HepG2 (cell line): Measurements from ENCODE around the gene RPL3. TPM values are rescaled to one million over a fixed set of nuclear protein-coding genes. Genes with fewer than 3 reads are reported as not detected.

Experiments used
- CC2D1A ChIP-seq: sonication (generic); formaldehyde crosslinking; IDR thresholded peaks from 2 replicates; pipeline ENCODE4 v1.8.1; 2023; ENCODE audit warnings: mild to moderate bottlenecking, missing genetic modification reagents
- DR1 ChIP-seq: sonication (generic); formaldehyde crosslinking; IDR thresholded peaks from 2 replicates; pipeline ENCODE4 v1.8.0; 2021; ENCODE audit warnings: mild to moderate bottlenecking, missing genetic modification reagents, inconsistent platforms
- IRX3 ChIP-seq: sonication (generic); formaldehyde crosslinking; IDR thresholded peaks from 2 replicates; pipeline ENCODE4 v1.8.1; 2023; ENCODE audit warnings: mild to moderate bottlenecking, low read depth, missing genetic modification reagents, borderline replicate concordance
- MBNL3 ChIP-seq: fragments of 250-450 bp; sonication (Bioruptor Pico); conservative IDR thresholded peaks from 2 replicates; pipeline ENCODE4 v1.8.0; 2022; ENCODE audit warnings: mild to moderate bottlenecking, inconsistent platforms
- MXI1 ChIP-seq: IDR thresholded peaks from 3 replicates; pipeline ENCODE4 v1.6.1; 2012; ENCODE audit warnings: low read depth, low read length, inconsistent platforms, borderline replicate concordance
- NFE2L1 ChIP-seq: sonication (generic); formaldehyde crosslinking; IDR thresholded peaks from 2 replicates; pipeline ENCODE4 v1.4.0; 2020; ENCODE audit warnings: missing genetic modification reagents, mild to moderate bottlenecking, borderline replicate concordance
- PHF21A ChIP-seq: sonication (generic); formaldehyde crosslinking; IDR thresholded peaks from 2 replicates; pipeline ENCODE4 v1.5.0; 2020; ENCODE audit warnings: mild to moderate bottlenecking, missing genetic modification reagents
- SPEN ChIP-seq: sonication (generic); formaldehyde crosslinking; IDR thresholded peaks from 2 replicates; pipeline ENCODE4 v1.5.1; 2020; ENCODE audit warnings: low read depth, mild to moderate bottlenecking, missing genetic modification reagents
- TP53 ChIP-seq: sonication (generic); formaldehyde crosslinking; conservative IDR thresholded peaks from 2 replicates; pipeline ENCODE4 v1.4.0; 2020; ENCODE audit warnings: missing genetic modification reagents
- YEATS4 ChIP-seq: sonication (generic); formaldehyde crosslinking; IDR thresholded peaks from 2 replicates; pipeline ENCODE4 v1.4.0; 2020; ENCODE audit warnings: missing genetic modification reagents, borderline replicate concordance
- ZBTB42 ChIP-seq: sonication (generic); formaldehyde crosslinking; IDR thresholded peaks from 2 replicates; pipeline ENCODE4 v1.5.0; 2020; ENCODE audit warnings: mild to moderate bottlenecking, missing genetic modification reagents
- ZNF101 ChIP-seq: sonication (generic); formaldehyde crosslinking; IDR thresholded peaks from 2 replicates; pipeline ENCODE4 v1.4.0; 2020; ENCODE audit warnings: mild to moderate bottlenecking, low read depth, missing genetic modification reagents, borderline replicate concordance
- ZNF263 ChIP-seq: sonication (generic); formaldehyde crosslinking; IDR thresholded peaks from 2 replicates; pipeline ENCODE4 v1.4.0; 2020; ENCODE audit warnings: missing genetic modification reagents
- ZNF276 ChIP-seq: sonication (generic); formaldehyde crosslinking; IDR thresholded peaks from 2 replicates; pipeline ENCODE4 v1.4.0; 2020; ENCODE audit warnings: mild to moderate bottlenecking, low read depth, missing genetic modification reagents
- ZNF446 ChIP-seq: sonication (generic); formaldehyde crosslinking; IDR thresholded peaks from 2 replicates; pipeline ENCODE4 v1.5.0; 2020; ENCODE audit warnings: mild to moderate bottlenecking, missing genetic modification reagents
- ZNF543 ChIP-seq: sonication (generic); formaldehyde crosslinking; IDR thresholded peaks from 2 replicates; pipeline ENCODE4 v1.4.0; 2020; ENCODE audit warnings: mild to moderate bottlenecking, missing genetic modification reagents
- ZNF629 ChIP-seq: sonication (generic); formaldehyde crosslinking; conservative IDR thresholded peaks from 2 replicates; pipeline ENCODE4 v1.5.0; 2020; ENCODE audit warnings: missing genetic modification reagents
- ZNF709 ChIP-seq: sonication (generic); formaldehyde crosslinking; IDR thresholded peaks from 2 replicates; pipeline ENCODE4 v1.5.0; 2020; ENCODE audit warnings: mild to moderate bottlenecking, missing genetic modification reagents
- ZSCAN9 ChIP-seq: IDR thresholded peaks from 2 replicates; pipeline ENCODE4 v1.6.1; 2016; ENCODE audit warnings: borderline replicate concordance
- polyA plus RNA-seq, 8 experiments: library from polyadenylated mRNA; depleted of rRNA in 3 of 8; stranded (reverse) in 7 of 8; unstranded in 1 of 8; fragments of >200 nt; fragmentation: Illumina TruSeq in 4 of 8; extraction: Trizol in 4 of 8; gene quantifications; 2 replicates each; pipeline versions ENCODE4 v1.2.1 to v1.2.3, GENCODE V29; 2011 to 2016; ENCODE audit warnings: low read depth in 4 of 8, missing spikeins in 1 of 8, mixed read lengths in 1 of 8; ENCODE audit not compliant: insufficient read depth in 1 of 8
- total RNA-seq, 5 experiments: library from RNA; depleted of rRNA; stranded (reverse); fragments of >200 nt; fragmentation: Illumina TruSeq; extraction: Trizol; gene quantifications; 2 replicates each; pipeline ENCODE4 v1.2.3, GENCODE V29; 2016; ENCODE audit warnings: low read depth in 1 of 5
- TF ChIP-seq, protein P1 (sequence below): sonication (generic); formaldehyde crosslinking; IDR thresholded peaks from 2 replicates; pipeline ENCODE4 v1.8.0; 2022; ENCODE audit warnings: mild to moderate bottlenecking, missing genetic modification reagents, moderate library complexity
- TF ChIP-seq, protein P2 (sequence below): sonication (generic); formaldehyde crosslinking; IDR thresholded peaks from 2 replicates; pipeline ENCODE4 v1.8.1; 2022; ENCODE audit warnings: low read depth, mild to moderate bottlenecking, missing genetic modification reagents
- TF ChIP-seq, protein P3 (sequence below): sonication (generic); formaldehyde crosslinking; IDR thresholded peaks from 2 replicates; pipeline ENCODE4 v1.4.0; 2020; ENCODE audit warnings: missing genetic modification reagents

RPL3 gene
- total and polyA plus RNA-seq, 2 of the 13 experiments (the other 11 are each of a cell fraction or from before 2014, with no cell fraction given): 1,051 to 3,279 TPM

DNA sequence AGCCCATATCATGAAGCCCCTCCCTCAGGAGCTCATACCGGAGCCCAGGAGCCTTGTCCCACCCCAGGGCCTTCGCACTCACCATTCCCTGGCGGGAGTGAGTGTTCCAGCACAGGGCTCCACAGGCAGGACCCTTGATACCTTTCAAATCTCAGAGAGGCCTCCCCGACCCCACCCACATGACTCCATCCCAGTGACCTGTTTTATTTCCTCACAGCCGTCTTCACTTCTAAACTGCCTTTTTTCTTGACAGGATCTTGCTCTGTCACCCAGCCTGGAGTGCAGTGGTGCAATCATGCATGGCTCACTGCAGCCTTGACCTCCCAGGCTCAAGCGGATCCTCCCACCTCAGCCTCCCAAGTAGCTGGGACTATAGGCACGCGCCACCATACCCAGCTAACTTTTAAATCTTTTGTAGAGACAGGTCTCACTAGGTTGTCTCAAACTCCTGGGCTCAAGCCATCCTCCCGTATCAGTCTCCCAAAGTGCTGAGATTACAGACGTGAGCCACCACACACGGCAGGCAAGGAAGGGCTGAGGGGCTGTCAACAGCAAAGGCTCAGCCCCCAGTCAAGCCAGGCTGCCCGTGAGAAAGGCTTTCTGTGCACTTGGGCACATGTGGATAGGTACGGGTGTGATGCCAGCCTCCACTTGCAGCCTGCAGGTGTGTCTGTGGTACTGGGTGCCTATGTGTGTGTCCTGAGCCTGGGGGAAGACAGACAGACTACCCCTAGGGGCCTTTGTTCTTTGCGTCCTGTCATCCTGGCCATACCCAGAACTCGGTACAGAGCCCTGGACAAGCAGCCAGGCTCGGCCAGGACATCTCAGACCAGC, 9.3 kb downstream of the RPL3 start (continued):
- no peak for TF ChIP-seq ZSCAN9
- TF ChIP-seq PHF21A (CRISPR knock-in tag): no peak
- TF ChIP-seq ZNF276 (CRISPR knock-in tag): no peak
- TF ChIP-seq CC2D1A (CRISPR knock-in tag): no peak
- no peak for TF ChIP-seq ZNF101 (CRISPR knock-in tag)
- no peak for TF ChIP-seq TP53 (CRISPR knock-in tag)
- TF ChIP-seq YEATS4 (CRISPR knock-in tag): no peak
- TF ChIP-seq ZNF446 (CRISPR knock-in tag): 0 out of 2 replicates have a peak, but pooled peaks have one; percentile 42
- no peak for TF ChIP-seq DR1
- TF ChIP-seq ZNF709 (CRISPR knock-in tag): 0 out of 2 replicates have a peak, but pooled peaks have one; percentile 35
- TF ChIP-seq MXI1: no peak
- TF ChIP-seq ZBTB42: no peak
- TF ChIP-seq, protein P1, sequence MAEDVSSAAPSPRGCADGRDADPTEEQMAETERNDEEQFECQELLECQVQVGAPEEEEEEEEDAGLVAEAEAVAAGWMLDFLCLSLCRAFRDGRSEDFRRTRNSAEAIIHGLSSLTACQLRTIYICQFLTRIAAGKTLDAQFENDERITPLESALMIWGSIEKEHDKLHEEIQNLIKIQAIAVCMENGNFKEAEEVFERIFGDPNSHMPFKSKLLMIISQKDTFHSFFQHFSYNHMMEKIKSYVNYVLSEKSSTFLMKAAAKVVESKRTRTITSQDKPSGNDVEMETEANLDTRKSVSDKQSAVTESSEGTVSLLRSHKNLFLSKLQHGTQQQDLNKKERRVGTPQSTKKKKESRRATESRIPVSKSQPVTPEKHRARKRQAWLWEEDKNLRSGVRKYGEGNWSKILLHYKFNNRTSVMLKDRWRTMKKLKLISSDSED: no peak
- TF ChIP-seq ZNF543: no peak; the same call in 1 of the 2 replicates
- no peak for TF ChIP-seq NFE2L1 (CRISPR knock-in tag)
- TF ChIP-seq SPEN: no peak
- TF ChIP-seq, protein P2, sequence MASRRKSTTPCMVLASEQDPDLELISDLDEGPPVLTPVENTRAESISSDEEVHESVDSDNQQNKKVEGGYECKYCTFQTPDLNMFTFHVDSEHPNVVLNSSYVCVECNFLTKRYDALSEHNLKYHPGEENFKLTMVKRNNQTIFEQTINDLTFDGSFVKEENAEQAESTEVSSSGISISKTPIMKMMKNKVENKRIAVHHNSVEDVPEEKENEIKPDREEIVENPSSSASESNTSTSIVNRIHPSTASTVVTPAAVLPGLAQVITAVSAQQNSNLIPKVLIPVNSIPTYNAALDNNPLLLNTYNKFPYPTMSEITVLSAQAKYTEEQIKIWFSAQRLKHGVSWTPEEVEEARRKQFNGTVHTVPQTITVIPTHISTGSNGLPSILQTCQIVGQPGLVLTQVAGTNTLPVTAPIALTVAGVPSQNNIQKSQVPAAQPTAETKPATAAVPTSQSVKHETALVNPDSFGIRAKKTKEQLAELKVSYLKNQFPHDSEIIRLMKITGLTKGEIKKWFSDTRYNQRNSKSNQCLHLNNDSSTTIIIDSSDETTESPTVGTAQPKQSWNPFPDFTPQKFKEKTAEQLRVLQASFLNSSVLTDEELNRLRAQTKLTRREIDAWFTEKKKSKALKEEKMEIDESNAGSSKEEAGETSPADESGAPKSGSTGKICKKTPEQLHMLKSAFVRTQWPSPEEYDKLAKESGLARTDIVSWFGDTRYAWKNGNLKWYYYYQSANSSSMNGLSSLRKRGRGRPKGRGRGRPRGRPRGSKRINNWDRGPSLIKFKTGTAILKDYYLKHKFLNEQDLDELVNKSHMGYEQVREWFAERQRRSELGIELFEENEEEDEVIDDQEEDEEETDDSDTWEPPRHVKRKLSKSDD (CRISPR knock-in tag): no peak
- TF ChIP-seq MBNL3 (CRISPR knock-in tag): no peak
- TF ChIP-seq ZNF629 (CRISPR knock-in tag): no peak
- TF ChIP-seq, protein P3, sequence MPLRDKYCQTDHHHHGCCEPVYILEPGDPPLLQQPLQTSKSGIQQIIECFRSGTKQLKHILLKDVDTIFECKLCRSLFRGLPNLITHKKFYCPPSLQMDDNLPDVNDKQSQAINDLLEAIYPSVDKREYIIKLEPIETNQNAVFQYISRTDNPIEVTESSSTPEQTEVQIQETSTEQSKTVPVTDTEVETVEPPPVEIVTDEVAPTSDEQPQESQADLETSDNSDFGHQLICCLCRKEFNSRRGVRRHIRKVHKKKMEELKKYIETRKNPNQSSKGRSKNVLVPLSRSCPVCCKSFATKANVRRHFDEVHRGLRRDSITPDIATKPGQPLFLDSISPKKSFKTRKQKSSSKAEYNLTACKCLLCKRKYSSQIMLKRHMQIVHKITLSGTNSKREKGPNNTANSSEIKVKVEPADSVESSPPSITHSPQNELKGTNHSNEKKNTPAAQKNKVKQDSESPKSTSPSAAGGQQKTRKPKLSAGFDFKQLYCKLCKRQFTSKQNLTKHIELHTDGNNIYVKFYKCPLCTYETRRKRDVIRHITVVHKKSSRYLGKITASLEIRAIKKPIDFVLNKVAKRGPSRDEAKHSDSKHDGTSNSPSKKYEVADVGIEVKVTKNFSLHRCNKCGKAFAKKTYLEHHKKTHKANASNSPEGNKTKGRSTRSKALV (CRISPR knock-in tag): 0 out of 2 replicates have a peak, but pooled peaks have one; percentile 20
- peak; percentile 40; the same call in 1 of the 2 replicates for TF ChIP-seq ZNF263
- no peak for TF ChIP-seq IRX3 (CRISPR knock-in tag)
